NCI-H187 treated with DMSO at 0.1 percent for 48 hours (cell line): Measurements from ENCODE around the gene SYTL3.
"Not testable (repeated sequence)": the region's sequence is repeated elsewhere in the genome, so short reads cannot be mapped to it uniquely, and the experiment has no call there.

Experiments used
- DNase-seq: peaks from one replicate; lab custom pipeline; 2025; lab: John Stamatoyannopoulos, UW

SYTL3 gene

GRCh38 chr6:158773581-158774449 lies 124.0 kb downstream of the SYTL3 start:
- DNase-seq, result no peak

- DNase-seq, result no peak
Measured at GRCh38 chr6:158774717-158775449, 125.0 kb downstream of the SYTL3 start.

GRCh38 chr6:158775832-158776231 lies 126.0 kb downstream of the SYTL3 start:
- no peak for DNase-seq

GRCh38 chr6:158776737-158777136 lies 126.9 kb downstream of the SYTL3 start:
- DNase-seq, result no peak

- DNase-seq, result no peak
Measured at GRCh38 chr6:158777510-158777909, 127.7 kb downstream of the SYTL3 start.

GRCh38 chr6:158778005-158778527 lies 128.2 kb downstream of the SYTL3 start:
- no peak for DNase-seq

GRCh38 chr6:158780246-158780884 lies 130.5 kb downstream of the SYTL3 start:
- no peak for DNase-seq

- DNase-seq, result no peak
Measured at GRCh38 chr6:158780988-158781691, 131.3 kb downstream of the SYTL3 start.

GRCh38 chr6:158781692-158782373 lies 132.0 kb downstream of the SYTL3 start:
- DNase-seq, result no peak

GRCh38 chr6:158782432-158783166 lies 132.7 kb downstream of the SYTL3 start:
- DNase-seq, result no peak

- DNase-seq, result no peak
Measured at GRCh38 chr6:158783167-158783450, 133.3 kb downstream of the SYTL3 start.

GRCh38 chr6:158783851-158784250 lies 134.0 kb downstream of the SYTL3 start:
- DNase-seq, result no peak

GRCh38 chr6:158784505-158784904 lies 134.7 kb downstream of the SYTL3 start:
- DNase-seq, result no peak

- DNase-seq, result no peak
Measured at GRCh38 chr6:158785036-158785435, 135.2 kb downstream of the SYTL3 start.

- DNase-seq, result no peak
Measured at GRCh38 chr6:158786645-158787304, 136.9 kb downstream of the SYTL3 start.

GRCh38 chr6:158787395-158787794 lies 137.5 kb downstream of the SYTL3 start:
- no peak for DNase-seq

- no peak for DNase-seq
Measured at GRCh38 chr6:158789115-158789917, 139.5 kb downstream of the SYTL3 start.

GRCh38 chr6:158791274-158791855 lies 141.5 kb downstream of the SYTL3 start:
- DNase-seq, result no peak

- not testable (repeated sequence) for DNase-seq
Measured at GRCh38 chr6:158792505-158792904, 142.7 kb downstream of the SYTL3 start.
